ACC112 (cell line): ENCODE data around the gene RGS19.

Experiments
- H2AFZ ChIP-seq: fragments of 200-600 bp; sonication (generic); one replicate; pipeline ENCODE4 v1.6.0; 2017; ENCODE audit warnings: antibody characterized with exemption, low read length; ENCODE audit not compliant: unreplicated experiment
- H3K27ac ChIP-seq: fragments of 200-600 bp; sonication (generic); 2 replicates; pipeline ENCODE4 v1.5.1; 2014; ENCODE audit warnings: low read depth, mild to moderate bottlenecking, antibody characterized with exemption, low read length, moderate library complexity
- H3K27me3 ChIP-seq: fragments of 200-600 bp; sonication (generic); 2 replicates; pipeline ENCODE4 v1.6.1; 2014; ENCODE audit warnings: mild to moderate bottlenecking, antibody characterized with exemption, low read length, moderate library complexity, mixed read lengths; ENCODE audit not compliant: insufficient read depth
- H3K36me3 ChIP-seq: fragments of 200-600 bp; sonication (generic); 2 replicates; pipeline ENCODE4 v1.6.1; 2016; ENCODE audit warnings: mild to moderate bottlenecking, antibody characterized with exemption, low read length, moderate library complexity, mixed read lengths; ENCODE audit not compliant: insufficient read depth
- H3K4me1 ChIP-seq: fragments of 200-600 bp; sonication (generic); one replicate; pipeline ENCODE4 v1.6.1; 2016; ENCODE audit warnings: low read length, mixed read lengths; ENCODE audit not compliant: insufficient read depth, unreplicated experiment, control insufficient read depth
- H3K4me3 ChIP-seq: fragments of 200-600 bp; sonication (generic); 2 replicates; pipeline ENCODE4 v1.5.1; 2014; ENCODE audit warnings: mild to moderate bottlenecking, low read depth, low read length
- H3K79me2 ChIP-seq: fragments of 200-600 bp; sonication (generic); one replicate; pipeline ENCODE4 v1.6.0; 2016; ENCODE audit warnings: low read length; ENCODE audit not compliant: control insufficient read depth, unreplicated experiment, insufficient read depth

Gene RGS19

GRCh38 chr20:64042054-64042781, 37.1 kb downstream of the RGS19 start:
- H3K4me3 ChIP-seq = peak overlapping the region; percentile 70
- H3K79me2 ChIP-seq = no peaks in the 10 kb centered on the region
- peaks cover 44% of the 10 kb centered on the region for H3K27me3 ChIP-seq
- H3K27ac ChIP-seq = no peak overlapping the region
- H2AFZ ChIP-seq = no peak overlapping the region
- no peaks in the 10 kb centered on the region for H3K36me3 ChIP-seq
- peaks cover 16% of the 10 kb centered on the region for H3K4me1 ChIP-seq

DNA sequence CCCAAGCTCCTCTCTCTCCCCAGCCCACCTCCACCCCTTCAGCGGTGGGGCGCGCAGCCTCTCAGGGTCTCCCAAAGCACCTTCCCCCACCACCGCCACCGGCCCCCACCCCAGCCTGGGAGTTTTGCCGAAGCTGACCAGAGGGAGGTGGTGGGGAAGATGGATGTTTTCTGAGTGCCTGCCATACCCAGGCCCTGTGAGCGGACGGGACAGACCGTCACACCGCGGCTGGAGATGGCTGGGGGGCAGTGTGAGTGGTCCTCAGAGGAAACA, 37.6 kb downstream of the RGS19 start:
- Histone ChIP-seq H3K36me3 (no peaks in the 10 kb centered on the region), H3K27me3 (peaks cover 43% of the 10 kb centered on the region), H2AFZ (no peak overlapping the region), H3K4me1 (peaks cover 16% of the 10 kb centered on the region), H3K27ac (no peak overlapping the region), H3K4me3 (peak overlapping the region; percentile 70; the same call in 1 of the 2 replicates), H3K79me2 (no peaks in the 10 kb centered on the region)

DNA sequence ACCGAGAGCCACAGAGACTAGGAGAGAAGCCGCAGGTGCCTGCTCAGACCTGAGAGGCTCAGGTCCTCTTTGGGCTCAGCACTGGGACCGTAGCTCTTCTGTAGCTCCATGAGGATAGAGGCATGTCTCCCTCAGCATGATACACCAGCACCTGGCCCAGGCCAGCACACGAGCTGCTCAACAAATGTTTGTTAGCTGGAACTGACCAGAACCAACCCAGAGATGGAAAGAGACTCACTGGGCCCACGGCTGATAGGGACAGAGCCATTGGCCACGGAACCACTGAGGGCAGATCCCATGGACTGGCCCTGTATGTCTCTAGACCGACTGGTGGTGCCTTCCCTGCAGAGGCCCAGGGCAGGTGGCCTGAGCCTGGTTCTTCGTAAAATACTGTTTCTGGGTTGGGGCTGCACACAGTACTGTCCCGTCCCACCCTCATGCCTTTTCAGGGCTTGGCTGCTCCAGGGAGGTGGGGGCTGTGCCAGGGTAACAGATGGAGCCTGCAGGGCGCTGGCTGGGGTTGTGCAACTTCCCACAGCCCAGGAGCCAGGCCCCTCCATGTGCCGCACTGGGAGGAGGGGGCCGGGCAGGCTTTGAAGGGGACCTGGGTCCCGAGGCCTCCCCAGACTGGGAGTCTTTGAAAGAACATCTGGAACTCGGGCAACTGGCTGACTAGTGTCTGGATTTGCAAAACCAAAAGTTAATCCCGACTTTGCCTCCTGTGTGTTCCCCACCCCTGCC, 38.1 kb downstream of the RGS19 start:
- H3K27ac ChIP-seq = no peak overlapping the region
- peaks cover 16% of the 10 kb centered on the region for H3K4me1 ChIP-seq
- H3K4me3 ChIP-seq = peak overlapping the region; percentile 70; the same call in 1 of the 2 replicates
- peaks cover 40% of the 10 kb centered on the region for H3K27me3 ChIP-seq
- no peaks in the 10 kb centered on the region for H3K36me3 ChIP-seq
- H2AFZ ChIP-seq = no peak overlapping the region
- no peaks in the 10 kb centered on the region for H3K79me2 ChIP-seq

GRCh38 chr20:64040231-64041039, 38.9 kb downstream of the RGS19 start:
- Histone ChIP-seq H3K4me3 (no peak overlapping the region), H3K27ac (no peak overlapping the region), H3K79me2 (no peaks in the 10 kb centered on the region), H3K27me3 (peaks cover 39% of the 10 kb centered on the region), H3K4me1 (peaks cover 16% of the 10 kb centered on the region), H3K36me3 (no peaks in the 10 kb centered on the region), H2AFZ (no peak overlapping the region)

GRCh38 chr20:64039293-64040160, 39.8 kb downstream of the RGS19 start:
- Histone ChIP-seq H3K4me1 (peaks cover 7% of the 10 kb centered on the region), H3K79me2 (no peaks in the 10 kb centered on the region), H2AFZ (no peak overlapping the region), H3K27ac (no peak overlapping the region), H3K27me3 (peaks cover 39% of the 10 kb centered on the region), H3K4me3 (peak overlapping the region; percentile 66), H3K36me3 (no peaks in the 10 kb centered on the region)

DNA sequence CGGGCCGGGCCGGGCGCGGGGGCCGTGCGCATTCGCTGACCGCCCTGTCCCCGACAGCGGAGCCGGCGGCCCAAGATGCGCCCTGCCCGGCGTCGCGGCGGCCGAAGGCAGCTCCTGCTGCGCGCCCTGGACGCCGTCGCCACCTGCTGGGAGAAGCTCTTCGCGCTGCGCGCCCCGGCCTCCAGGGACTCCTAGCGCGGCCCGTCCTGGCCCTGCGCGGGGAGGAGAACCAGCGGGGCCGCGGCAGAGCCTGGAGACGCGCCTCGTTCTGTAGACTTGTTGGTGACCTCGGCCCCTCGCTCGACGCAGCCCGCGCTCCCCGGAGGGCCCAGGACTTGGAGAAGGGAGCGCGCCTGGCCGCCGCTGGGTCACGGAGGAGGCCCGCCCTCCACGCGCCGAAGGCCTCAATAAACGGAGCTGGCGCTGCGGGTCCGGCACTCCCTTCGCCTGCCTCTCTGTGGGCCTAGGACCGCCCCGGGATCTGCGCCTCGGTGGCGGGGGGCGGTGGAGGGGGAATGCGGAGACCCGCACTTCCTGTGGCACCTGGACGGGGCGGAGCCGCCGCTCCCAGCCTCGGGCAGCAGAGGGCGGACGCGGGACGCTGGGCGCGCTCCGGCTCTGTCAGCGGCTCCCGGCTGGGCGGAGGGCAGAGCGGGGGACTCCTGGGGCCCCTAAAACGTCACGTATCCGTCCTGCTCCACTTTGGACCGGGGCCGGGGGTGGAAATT, 40.6 kb downstream of the RGS19 start:
- H3K27ac ChIP-seq = no peak overlapping the region
- peaks cover 4% of the 10 kb centered on the region for H3K4me1 ChIP-seq
- no peaks in the 10 kb centered on the region for H3K79me2 ChIP-seq
- H3K4me3 ChIP-seq = peak overlapping the region; percentile 66
- H3K36me3 ChIP-seq = no peaks in the 10 kb centered on the region
- H3K27me3 ChIP-seq = peaks cover 39% of the 10 kb centered on the region
- no peak overlapping the region for H2AFZ ChIP-seq

DNA sequence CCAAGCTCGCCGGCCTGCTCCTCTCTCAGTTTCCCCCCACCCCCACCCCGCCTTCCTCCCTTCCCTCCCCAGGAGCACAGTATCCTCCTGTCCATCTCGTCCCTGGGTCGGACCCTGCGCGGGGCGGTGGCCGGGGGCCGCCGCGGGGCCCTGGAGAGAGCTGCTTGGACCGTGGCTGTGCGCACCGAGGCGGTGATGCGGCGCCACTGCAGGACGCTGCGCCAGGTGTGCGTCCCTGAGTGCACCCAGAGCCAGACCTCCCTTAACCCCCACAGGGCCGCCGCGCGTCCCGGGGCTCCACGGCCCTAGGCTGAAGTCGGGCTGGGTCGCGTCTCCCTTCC, 41.1 kb downstream of the RGS19 start:
- Histone ChIP-seq H3K27ac (no peak overlapping the region), H3K36me3 (no peaks in the 10 kb centered on the region), H2AFZ (no peak overlapping the region), H3K79me2 (no peaks in the 10 kb centered on the region), H3K27me3 (peaks cover 39% of the 10 kb centered on the region), H3K4me3 (peak overlapping the region; percentile 66), H3K4me1 (peaks cover 4% of the 10 kb centered on the region)

DNA sequence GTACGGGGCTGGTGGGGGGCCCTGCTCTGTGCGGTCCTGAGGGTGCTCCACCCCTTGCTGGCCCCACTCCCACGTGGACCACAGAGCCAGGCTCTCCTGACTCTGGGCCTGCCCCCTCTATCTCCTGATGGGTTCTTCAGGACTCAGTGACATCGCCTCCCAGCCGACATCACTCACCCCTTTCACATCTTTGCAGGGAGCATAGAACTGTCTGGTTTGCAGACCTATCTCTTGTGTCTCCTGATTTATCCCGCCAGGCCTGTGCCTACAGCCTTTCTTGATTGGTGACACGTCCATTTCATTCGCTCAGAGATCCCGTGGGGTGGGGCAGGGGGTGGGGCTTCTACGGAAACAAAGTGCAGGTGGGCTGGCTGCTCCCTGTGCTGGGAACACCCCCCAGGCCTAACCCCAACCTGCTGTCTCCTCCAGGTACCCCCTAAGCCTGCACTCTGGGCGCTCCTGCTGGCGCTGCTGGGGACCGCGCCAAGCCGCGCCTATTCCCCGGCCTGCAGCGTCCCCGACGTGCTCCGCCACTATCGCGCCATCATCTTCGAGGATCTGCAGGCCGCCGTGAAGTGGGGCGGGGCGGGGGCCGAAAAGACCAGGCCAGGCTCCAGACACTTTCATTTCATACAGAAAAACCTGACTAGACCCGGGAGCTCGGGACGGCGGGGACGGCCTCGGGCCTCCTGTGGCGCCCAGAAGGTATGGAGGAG, 41.7 kb downstream of the RGS19 start:
- no peaks in the 10 kb centered on the region for H3K79me2 ChIP-seq
- no peak overlapping the region for H2AFZ ChIP-seq
- peaks cover 39% of the 10 kb centered on the region for H3K27me3 ChIP-seq
- H3K4me1 ChIP-seq = peaks cover 4% of the 10 kb centered on the region
- H3K4me3 ChIP-seq = no peak overlapping the region
- no peaks in the 10 kb centered on the region for H3K36me3 ChIP-seq
- H3K27ac ChIP-seq = no peak overlapping the region

GRCh38 chr20:64037199-64037497, 42.2 kb downstream of the RGS19 start:
- Histone ChIP-seq H2AFZ (no peak overlapping the region), H3K36me3 (no peaks in the 10 kb centered on the region), H3K4me3 (no peak overlapping the region), H3K79me2 (no peaks in the 10 kb centered on the region), H3K4me1 (peaks cover 4% of the 10 kb centered on the region), H3K27me3 (peaks cover 35% of the 10 kb centered on the region), H3K27ac (no peak overlapping the region)
